NCI-H2227 (cell line): ENCODE measurements around the gene AOAH.
A peak's percentile ranks its signal among the peaks of the same experiment; 100 is the strongest.

Experiments used
- DNase-seq: peaks from one replicate; lab custom pipeline; 2025; ENCODE audit not compliant: unreplicated experiment; lab: John Stamatoyannopoulos, UW

AOAH gene

GRCh38 chr7:36567699-36568451 lies 156.4 kb downstream of the AOAH start:
- DNase-seq, result no peak

GRCh38 chr7:36565792-36566356 lies 158.4 kb downstream of the AOAH start:
- no peak for DNase-seq

GRCh38 chr7:36564489-36564888 lies 159.8 kb downstream of the AOAH start:
- peak; percentile 18 for DNase-seq

- peak; percentile 4 for DNase-seq
Observed at GRCh38 chr7:36563706-36564327, 160.5 kb downstream of the AOAH start.

GRCh38 chr7:36562121-36562520 lies 162.2 kb downstream of the AOAH start:
- no peak for DNase-seq

DNA sequence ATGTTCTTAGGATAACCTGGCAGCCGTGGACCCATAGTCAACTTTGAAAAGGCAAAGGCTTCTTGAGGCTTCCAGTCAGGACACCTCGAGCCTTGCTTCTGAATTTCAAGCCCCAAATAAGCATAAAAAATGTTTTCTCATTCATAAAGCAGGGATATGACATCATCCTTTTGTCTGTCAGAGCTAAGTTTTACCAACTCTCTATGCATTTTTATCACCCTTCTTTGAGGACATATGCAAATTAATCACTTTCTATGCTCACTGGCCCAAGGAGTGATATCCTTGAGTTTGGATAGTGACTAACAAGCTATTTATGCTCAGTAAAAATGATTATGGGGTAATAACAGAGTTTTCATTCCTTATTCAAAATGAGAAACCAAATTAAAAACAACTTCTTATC lies 175.3 kb downstream of the AOAH start:
- DNase-seq, result no peak

GRCh38 chr7:36547416-36547815 lies 176.9 kb downstream of the AOAH start:
- no peak for DNase-seq

- no peak for DNase-seq
Observed at GRCh38 chr7:36546331-36546730, 178.0 kb downstream of the AOAH start.

- no peak for DNase-seq
Observed at GRCh38 chr7:36545291-36545690, 179.0 kb downstream of the AOAH start.

DNA sequence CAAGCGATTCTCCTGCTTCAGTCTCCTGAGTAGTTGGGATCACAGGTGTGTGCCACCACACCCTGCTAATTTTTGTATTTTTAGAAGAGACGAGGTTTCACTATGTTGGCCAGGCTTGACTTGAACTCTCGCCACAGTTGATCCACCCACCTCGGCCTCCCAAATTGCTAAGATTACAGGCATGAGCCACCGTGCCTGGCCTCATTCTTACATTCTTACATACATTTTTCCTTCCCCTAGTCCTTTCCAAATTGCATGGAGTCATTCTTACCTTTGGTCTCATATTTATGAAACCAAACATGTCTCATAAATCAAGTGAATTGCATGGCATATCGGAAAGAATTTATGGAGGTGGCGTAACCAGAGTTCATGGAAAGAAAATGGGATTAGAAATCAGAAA lies 186.2 kb downstream of the AOAH start:
- DNase-seq, result no peak

DNA sequence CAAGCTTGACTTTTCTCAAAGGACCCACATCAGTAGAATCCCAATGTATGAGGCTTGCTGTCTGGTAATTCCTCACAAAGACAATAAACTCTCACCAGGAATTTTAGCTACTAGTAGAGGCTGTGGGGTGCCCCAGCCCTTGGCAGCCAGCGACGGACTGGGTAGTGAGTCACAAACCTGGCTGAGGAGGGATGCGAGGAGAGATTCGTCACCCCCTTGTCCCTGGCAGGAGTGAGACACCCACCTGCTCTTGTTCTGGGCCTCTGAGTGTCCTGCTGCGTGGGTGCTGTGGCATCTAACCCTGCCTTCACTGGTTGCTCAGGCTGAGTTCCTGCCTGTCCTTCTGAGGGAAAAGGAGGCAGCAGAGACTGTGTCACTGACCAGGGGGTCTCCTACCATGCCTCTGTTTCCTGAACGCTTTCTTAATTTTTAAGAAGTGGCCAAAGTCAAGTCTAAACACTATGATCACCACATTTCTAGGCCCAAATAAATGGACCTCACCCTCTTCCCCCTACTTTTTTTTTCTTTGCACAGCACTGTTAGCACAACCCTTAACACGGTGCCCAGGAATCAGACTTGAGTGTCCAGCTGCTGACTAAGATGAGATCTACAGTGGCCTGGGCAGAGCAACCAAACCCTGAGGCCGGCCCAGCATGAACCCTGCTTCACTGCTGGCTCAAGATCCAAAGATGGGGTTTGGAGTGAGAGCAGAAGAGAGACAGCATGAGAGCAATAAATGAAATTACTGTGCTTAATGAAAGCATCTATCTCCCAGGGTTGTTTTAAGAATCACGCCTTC lies 188.2 kb downstream of the AOAH start:
- no peak for DNase-seq

- DNase-seq, result no peak
Observed at GRCh38 chr7:36533717-36534116, 190.6 kb downstream of the AOAH start.

DNA sequence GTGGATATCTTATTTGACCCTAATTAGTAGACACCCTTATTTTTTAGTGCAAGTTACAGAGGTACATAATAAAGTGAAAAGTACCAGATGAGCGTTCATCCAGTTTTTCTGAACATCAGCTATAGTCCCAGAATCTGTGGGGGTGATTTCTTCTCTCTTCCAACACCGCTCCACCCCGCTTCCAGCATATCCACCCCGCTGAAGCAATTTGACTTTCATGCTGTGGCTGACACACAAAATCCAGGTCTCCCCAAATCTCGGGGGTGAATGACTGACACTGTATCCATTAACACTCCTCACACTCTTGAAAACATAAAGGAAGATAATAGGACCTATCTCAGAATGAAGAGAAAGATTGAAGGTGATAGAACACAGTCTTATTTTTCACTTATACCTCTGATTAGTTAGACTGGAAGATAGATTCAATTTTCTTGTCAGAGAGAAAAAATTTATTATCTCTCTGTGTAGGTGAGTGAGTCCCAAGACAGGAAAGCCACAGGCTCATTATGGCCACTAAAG lies 191.3 kb downstream of the AOAH start:
- no peak for DNase-seq

DNA sequence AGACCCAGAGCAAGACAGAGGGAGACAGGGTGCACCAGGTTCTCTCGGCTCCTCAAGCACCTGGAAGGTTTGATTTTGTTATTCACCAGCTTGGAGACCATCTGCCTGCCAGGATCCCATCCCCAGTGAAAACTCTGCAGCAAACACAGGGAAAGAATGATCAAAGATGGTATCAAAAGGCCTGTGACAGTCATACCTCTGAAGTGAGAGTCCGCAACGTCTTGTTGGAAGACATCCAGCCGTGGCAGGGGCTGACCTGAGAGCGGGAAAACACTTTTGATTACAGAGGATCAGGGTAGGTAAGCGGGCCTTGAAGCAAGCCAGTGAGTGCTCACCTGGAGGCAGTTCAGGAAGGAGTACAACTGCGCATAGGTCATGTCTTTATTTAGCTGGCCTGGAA lies 192.3 kb downstream of the AOAH start:
- no peak for DNase-seq

- no peak for DNase-seq
Observed at GRCh38 chr7:36530456-36530855, 193.8 kb downstream of the AOAH start.

DNA sequence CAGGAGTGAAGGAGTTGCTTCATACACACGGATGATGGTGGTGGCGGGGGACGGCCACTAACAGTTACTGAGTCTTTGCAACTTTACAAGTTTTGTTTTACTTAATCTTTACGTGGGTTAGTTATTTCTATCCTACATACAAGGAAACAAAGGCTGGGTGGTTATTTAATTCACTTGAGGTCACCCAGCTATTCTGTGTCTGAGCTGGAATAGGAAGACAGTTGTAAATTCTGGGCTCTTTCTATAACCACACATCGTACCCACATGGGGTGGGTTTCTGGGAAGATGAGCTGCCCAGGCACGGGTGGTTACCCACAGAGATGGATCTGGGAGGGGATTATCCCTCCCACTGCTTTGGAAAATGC lies 196.8 kb downstream of the AOAH start:
- DNase-seq, result no peak

DNA sequence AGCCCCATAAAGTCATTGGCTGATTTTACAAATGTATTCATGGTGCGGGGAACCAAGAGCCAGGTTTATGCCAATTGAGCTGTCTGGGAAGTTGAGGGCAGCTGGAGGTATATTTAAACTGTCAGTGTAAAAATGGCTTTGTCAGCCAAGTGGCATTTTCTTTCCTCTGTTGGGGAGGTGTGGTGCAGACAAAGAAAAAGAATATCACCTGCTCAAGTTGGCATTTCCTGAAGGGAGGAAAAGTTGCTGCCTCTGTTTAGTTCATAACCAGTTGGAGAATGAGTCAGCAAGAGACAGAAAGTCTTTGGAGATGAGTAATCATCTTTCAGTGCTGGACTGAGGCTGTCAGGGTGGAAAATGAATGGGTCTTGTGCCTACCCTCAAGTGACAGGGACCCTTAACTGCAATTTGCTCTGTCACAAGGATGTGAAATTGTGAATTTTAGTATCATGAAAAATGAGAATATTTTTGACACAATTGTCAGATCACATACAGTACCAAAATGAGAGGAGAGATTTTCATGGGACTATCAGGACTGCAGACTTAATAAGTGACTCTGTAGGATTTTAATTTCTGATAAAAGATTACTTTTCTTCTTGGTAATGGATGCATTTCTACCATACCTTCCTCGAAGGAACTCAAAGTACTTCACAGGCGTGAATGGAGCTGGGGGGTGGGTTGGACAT lies 197.3 kb downstream of the AOAH start:
- DNase-seq, result no peak

DNA sequence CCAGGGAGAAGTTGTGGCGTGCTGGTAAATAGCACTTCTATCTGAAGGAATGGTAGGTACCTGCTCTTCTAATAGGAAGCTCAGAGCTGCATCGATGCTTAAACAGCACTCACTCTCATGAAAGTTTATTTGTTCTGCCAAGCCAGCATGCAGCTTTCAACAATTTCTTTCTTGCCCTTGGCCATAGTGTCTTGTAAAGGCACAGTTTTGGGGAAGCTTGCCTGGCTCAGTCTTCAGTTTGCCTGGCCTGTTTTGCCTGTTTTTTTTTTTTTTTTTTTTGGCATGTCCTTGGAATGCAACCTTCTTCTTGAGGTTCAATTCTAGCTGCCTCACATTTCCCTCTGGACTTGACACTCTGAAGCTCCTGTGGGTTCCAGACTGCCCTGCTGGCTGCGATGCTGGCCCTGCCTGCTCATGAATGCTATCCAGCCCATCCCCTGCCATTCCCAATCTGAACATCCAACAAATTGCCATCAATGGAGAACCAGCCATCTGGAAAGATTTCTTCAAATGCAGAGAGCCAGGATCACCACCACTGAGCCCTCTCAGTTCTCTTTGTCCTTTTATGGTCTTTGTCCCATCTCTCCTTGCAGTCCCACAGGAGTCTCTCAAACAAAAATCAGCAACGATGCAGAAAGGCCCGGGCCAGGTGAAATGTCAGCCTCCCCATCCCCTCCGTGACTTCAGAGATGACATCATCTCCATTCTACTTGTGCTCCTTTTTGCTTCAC lies 200.8 kb downstream of the AOAH start:
- no peak for DNase-seq

DNA sequence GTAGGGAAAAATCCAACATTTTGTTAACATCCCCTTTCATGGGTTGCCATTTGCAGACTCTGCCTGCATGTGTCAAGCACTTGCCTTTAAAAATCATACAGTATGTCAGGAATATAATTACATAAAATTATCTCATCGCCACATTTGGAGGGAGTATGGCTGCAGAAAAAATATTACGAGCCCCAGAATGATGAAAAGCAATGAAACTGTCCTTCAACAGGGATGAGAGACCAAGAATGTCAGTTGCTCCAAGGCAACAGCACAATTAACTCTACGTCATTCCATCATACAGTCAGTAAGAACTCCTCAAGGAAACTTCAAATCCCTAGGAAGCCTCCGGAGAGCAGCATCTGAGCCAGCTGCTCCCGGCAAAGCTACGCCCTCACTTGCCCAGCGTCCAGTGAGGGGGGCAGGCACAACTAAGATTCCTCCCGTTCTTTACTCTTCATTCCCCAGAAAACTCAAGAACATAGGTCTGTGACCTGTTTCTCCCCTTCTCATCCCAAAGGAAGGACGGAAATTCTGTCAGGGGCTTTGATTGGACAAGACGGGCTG lies 201.8 kb downstream of the AOAH start:
- peak; percentile 15 for DNase-seq

- DNase-seq, result no peak
Observed at GRCh38 chr7:36521911-36522310, 202.4 kb downstream of the AOAH start.
